ENCODE data around the gene RUBCNL. TPM values are rescaled to one million over a fixed set of nuclear protein-coding genes. Genes with fewer than 3 reads are reported as not detected.
"Not testable (repeated sequence)": the region's sequence is repeated elsewhere in the genome, so short reads cannot be mapped to it uniquely, and the experiment has no call there.

Gene RUBCNL, protein sequence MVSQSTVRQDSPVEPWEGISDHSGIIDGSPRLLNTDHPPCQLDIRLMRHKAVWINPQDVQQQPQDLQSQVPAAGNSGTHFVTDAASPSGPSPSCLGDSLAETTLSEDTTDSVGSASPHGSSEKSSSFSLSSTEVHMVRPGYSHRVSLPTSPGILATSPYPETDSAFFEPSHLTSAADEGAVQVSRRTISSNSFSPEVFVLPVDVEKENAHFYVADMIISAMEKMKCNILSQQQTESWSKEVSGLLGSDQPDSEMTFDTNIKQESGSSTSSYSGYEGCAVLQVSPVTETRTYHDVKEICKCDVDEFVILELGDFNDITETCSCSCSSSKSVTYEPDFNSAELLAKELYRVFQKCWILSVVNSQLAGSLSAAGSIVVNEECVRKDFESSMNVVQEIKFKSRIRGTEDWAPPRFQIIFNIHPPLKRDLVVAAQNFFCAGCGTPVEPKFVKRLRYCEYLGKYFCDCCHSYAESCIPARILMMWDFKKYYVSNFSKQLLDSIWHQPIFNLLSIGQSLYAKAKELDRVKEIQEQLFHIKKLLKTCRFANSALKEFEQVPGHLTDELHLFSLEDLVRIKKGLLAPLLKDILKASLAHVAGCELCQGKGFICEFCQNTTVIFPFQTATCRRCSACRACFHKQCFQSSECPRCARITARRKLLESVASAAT
- total RNA-seq (17.1 TPM), polyA plus RNA-seq (48.4 TPM)
- long read RNA-seq, donor 1, partial matches to known transcripts: 0 of 1 reads
- long read RNA-seq, donor 1, other reads (novel, unspliced or antisense): 0 of 1 reads
- long read RNA-seq, donor 2: 0 reads
- long read RNA-seq, donor 3, partial matches to known transcripts: 0 of 3 reads
- long read RNA-seq, donor 3, other reads (novel, unspliced or antisense): 0 of 3 reads
- long read RNA-seq, donor 4, partial matches to known transcripts: 6 of 6 reads
- long read RNA-seq, donor 4, other reads (novel, unspliced or antisense): 0 of 6 reads
- long read RNA-seq, donor 5, partial matches to known transcripts: 0 of 1 reads
- long read RNA-seq, donor 5, other reads (novel, unspliced or antisense): 0 of 1 reads
- long read RNA-seq, donor 6, partial matches to known transcripts: 0 of 3 reads
- long read RNA-seq, donor 6, other reads (novel, unspliced or antisense): 0 of 3 reads
- long read RNA-seq, donor 7, partial matches to known transcripts: 0 of 2 reads
- long read RNA-seq, donor 7, other reads (novel, unspliced or antisense): 0 of 2 reads
- long read RNA-seq, donor 8, partial matches to known transcripts: 0 of 1 reads
- long read RNA-seq, donor 8, other reads (novel, unspliced or antisense): 0 of 1 reads
- long read RNA-seq, donor 9, partial matches to known transcripts: 0 of 1 reads
- long read RNA-seq, donor 9, other reads (novel, unspliced or antisense): 0 of 1 reads
- long read RNA-seq, donor 10: 0 reads

DNA sequence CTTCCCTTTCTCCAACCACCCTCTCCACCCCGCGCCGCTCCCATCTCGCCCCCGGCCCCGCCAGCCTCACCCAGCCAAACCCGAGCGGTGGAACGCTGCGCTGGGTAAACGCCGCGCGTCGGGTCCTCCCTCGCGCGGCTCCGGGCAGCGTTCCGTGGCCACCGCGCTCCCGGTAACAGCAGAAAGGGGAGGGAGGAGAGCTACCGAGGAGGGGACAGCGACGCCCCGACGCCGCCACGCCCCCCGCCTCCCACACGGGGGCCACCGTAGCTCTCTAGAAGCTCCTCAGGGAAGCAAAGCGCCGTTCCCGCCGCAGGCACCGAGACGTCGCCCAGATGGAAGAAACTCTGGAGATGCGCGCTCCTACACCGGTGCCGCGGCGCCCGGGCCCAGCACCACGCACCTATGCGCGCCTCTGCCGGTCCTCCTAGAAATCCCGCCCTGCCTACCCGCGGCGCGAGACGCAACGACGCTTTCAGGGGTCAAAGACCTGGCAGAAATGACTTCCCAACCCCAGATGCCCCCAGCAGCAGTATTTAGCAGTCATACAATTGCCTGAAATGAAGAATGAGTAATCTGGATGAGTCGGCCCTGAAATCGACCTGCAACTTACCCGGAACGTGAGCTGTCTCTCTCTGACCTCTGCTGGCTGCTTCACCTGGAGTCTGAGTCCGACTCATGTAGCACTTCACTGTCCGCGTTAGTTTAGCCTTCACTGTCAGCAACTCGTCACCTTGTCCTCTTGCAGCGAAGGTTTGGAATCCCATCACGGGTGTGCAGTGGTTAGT is at the start of gene RUBCNL:
Gene RUBCNL (minus strand): TSS at position 189 of the 788 bp plus-strand sequence. CDS start 14,777 bp downstream, outside the sequence.
- Histone ChIP-seq H3K4me3 (ENCODE audit: low read length in 2 of 2) (peak within 1 kb of the TSS; percentile 64 to 88), H3K36me3 (ENCODE audit: control insufficient read depth in 2 of 2, insufficient read depth in 2 of 2, low read length in 1 of 2) (no peaks in the 10 kb centered on the region), H3K9me3 (ENCODE audit: control insufficient read depth in 2 of 2, insufficient read depth in 1 of 2, low read length in 1 of 2) (no peaks in the 10 kb centered on the region), H3K27ac (ENCODE audit: low read depth in 1 of 2, low read length in 1 of 2) (peak within 1 kb of the TSS; percentile 61 to 74), H3K27me3 (ENCODE audit: control insufficient read depth in 2 of 2, insufficient read depth in 1 of 2, low read length in 1 of 2) (peaks cover 0 to 24% of the 10 kb centered on the region in 2 donors), H3K4me1 (ENCODE audit: control insufficient read depth in 2 of 2, insufficient read depth in 2 of 2, low read length in 2 of 2) (peaks cover 30 to 58% of the 10 kb centered on the region in 2 donors)
- WGBS: 3% methylated on average over 70 of the region's 70 CpGs
- DNase-seq (ENCODE audit: low read depth in 6 of 9, low spot score in 9 of 9): peak in 3 of 9 donors; percentile 40 to 66 (median 52)

- not testable (repeated sequence) for H3K27ac ChIP-seq (ENCODE audit: low read depth in 1 of 2, low read length in 1 of 2); DNase-seq (ENCODE audit: low read depth in 6 of 9, low spot score in 9 of 9); H3K36me3 ChIP-seq (ENCODE audit: control insufficient read depth in 2 of 2, insufficient read depth in 2 of 2, low read length in 1 of 2); H3K4me1 ChIP-seq (ENCODE audit: control insufficient read depth in 2 of 2, insufficient read depth in 2 of 2, low read length in 2 of 2); H3K4me3 ChIP-seq (ENCODE audit: low read length in 2 of 2); H3K27me3 ChIP-seq (ENCODE audit: control insufficient read depth in 2 of 2, insufficient read depth in 1 of 2, low read length in 1 of 2); H3K9me3 ChIP-seq (ENCODE audit: control insufficient read depth in 2 of 2, insufficient read depth in 1 of 2, low read length in 1 of 2)
- 100% methylated on average over 2 of the region's 2 CpGs for WGBS
Measured at GRCh38 chr13:46429558-46429957, 42.5 kb upstream of the RUBCNL start.

DNA sequence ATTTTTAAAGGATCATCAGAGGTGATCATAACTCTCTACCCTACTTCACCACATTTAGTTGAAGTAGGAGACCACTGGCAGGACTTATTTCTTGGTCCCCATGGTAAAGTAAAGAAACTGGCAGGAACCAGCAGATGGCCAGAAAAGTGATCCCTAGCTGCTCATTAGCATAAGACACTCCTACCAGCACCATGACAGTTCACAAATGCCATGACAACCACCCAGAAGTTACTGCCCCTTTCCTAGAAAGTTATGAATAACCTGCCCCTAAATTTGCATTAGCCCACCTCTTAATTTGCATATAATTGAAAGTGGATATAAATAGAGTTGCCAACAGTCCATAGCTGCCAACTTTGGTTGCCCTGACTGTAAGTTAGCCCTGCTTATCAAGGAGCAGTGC is 18.4 kb upstream of the RUBCNL start:
- H3K4me1 ChIP-seq (ENCODE audit: control insufficient read depth in 2 of 2, insufficient read depth in 2 of 2, low read length in 2 of 2): peaks cover 6 to 8% of the 10 kb centered on the region in 2 donors
- H3K4me3 ChIP-seq (ENCODE audit: low read length in 2 of 2): no peak overlapping the region
- no peaks in the 10 kb centered on the region for H3K9me3 ChIP-seq (ENCODE audit: control insufficient read depth in 2 of 2, insufficient read depth in 1 of 2, low read length in 1 of 2)
- no peak overlapping the region for H3K27ac ChIP-seq (ENCODE audit: low read depth in 1 of 2, low read length in 1 of 2)
- H3K27me3 ChIP-seq (ENCODE audit: control insufficient read depth in 2 of 2, insufficient read depth in 1 of 2, low read length in 1 of 2): no peaks in the 10 kb centered on the region
- no peak for DNase-seq (ENCODE audit: low read depth in 6 of 9, low spot score in 9 of 9)
- H3K36me3 ChIP-seq (ENCODE audit: control insufficient read depth in 2 of 2, insufficient read depth in 2 of 2, low read length in 1 of 2): no peaks in the 10 kb centered on the region

GRCh38 chr13:46404733-46405100 is 17.7 kb upstream of the RUBCNL start:
- Histone ChIP-seq H3K27ac (ENCODE audit: low read depth in 1 of 2, low read length in 1 of 2) (no peak overlapping the region), H3K4me3 (ENCODE audit: low read length in 2 of 2) (no peak overlapping the region), H3K27me3 (ENCODE audit: control insufficient read depth in 2 of 2, insufficient read depth in 1 of 2, low read length in 1 of 2) (no peaks in the 10 kb centered on the region), H3K9me3 (ENCODE audit: control insufficient read depth in 2 of 2, insufficient read depth in 1 of 2, low read length in 1 of 2) (no peaks in the 10 kb centered on the region), H3K36me3 (ENCODE audit: control insufficient read depth in 2 of 2, insufficient read depth in 2 of 2, low read length in 1 of 2) (no peaks in the 10 kb centered on the region), H3K4me1 (ENCODE audit: control insufficient read depth in 2 of 2, insufficient read depth in 2 of 2, low read length in 2 of 2) (peaks cover 6 to 8% of the 10 kb centered on the region in 2 donors)
- WGBS: 96% methylated on average over 1 of the region's 1 CpG
- no peak for DNase-seq (ENCODE audit: low read depth in 6 of 9, low spot score in 9 of 9)

DNA sequence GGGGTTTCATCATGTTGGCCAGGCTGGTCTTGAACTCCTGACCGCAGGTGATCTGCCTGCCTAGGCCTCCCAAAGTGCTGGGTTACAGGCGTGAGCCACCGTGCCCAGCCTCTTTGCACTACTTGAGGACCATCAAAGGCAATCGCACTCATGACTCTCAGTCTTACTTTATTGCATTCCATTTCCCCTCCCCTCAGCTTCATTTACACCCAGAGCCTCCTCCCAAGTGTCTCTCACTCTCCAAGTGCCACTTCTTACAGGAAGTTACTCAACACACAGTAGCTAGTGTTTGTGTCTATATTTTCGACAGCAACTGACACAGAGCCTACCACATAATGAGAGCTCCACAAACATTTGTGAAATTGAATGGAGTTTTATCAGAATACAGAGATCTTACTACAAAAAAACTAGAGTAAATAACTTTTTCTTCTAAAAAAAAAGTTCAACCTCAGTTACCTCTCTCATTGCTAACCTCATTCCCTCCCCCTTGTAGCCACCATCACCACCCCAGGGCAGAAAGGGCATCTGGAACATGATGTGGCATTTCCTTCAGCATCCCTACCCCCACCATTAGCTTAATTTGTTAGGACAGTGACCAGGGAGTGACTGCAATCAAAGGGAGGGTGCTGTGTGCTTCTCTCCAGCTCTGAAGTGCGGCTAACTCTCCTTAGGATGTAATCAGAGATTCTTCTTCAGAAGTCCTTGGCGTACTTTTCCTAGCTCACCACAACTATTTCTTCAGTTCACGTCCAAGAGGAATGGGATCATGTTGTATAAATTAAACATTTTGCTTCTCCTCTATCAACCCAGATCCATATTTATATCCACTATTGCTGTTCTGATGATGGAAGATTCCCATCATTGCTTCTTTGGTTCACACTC is 17.0 kb upstream of the RUBCNL start:
- Histone ChIP-seq H3K27me3 (ENCODE audit: control insufficient read depth in 2 of 2, insufficient read depth in 1 of 2, low read length in 1 of 2) (no peaks in the 10 kb centered on the region), H3K27ac (ENCODE audit: low read depth in 1 of 2, low read length in 1 of 2) (peak overlapping the region in 1 of 2 donors; percentile 33), H3K4me3 (ENCODE audit: low read length in 2 of 2) (no peak overlapping the region), H3K4me1 (ENCODE audit: control insufficient read depth in 2 of 2, insufficient read depth in 2 of 2, low read length in 2 of 2) (peaks cover 6 to 8% of the 10 kb centered on the region in 2 donors), H3K9me3 (ENCODE audit: control insufficient read depth in 2 of 2, insufficient read depth in 1 of 2, low read length in 1 of 2) (no peaks in the 10 kb centered on the region), H3K36me3 (ENCODE audit: control insufficient read depth in 2 of 2, insufficient read depth in 2 of 2, low read length in 1 of 2) (no peaks in the 10 kb centered on the region)
- peak in 1 of 9 donors; percentile 36 for DNase-seq (ENCODE audit: low read depth in 6 of 9, low spot score in 9 of 9)
- WGBS: 86% methylated on average over 8 of the region's 8 CpGs

DNA sequence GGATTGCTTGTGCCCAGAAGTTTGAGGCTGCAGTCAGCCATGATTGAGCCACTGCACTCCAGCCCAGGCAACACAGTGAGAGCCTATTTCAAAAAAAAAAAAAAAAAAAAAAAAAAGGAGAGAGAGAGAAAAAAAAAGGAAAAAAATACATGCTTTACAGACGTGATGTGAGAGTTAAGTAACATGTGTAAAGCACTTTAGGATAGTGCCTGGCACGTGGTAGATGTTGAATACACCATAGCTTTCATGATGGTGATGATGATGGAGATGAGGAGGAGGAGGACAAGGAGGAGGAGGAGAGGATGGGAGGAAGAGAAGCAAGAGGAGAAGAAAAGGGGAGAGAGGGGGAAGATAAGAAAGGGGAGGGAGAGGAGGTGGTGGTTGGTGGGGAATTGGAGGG is 15.1 kb upstream of the RUBCNL start:
- no peak overlapping the region for H3K27ac ChIP-seq (ENCODE audit: low read depth in 1 of 2, low read length in 1 of 2)
- no peak for DNase-seq (ENCODE audit: low read depth in 6 of 9, low spot score in 9 of 9)
- H3K9me3 ChIP-seq (ENCODE audit: control insufficient read depth in 2 of 2, insufficient read depth in 1 of 2, low read length in 1 of 2): no peaks in the 10 kb centered on the region
- peaks cover 6 to 8% of the 10 kb centered on the region in 2 donors for H3K4me1 ChIP-seq (ENCODE audit: control insufficient read depth in 2 of 2, insufficient read depth in 2 of 2, low read length in 2 of 2)
- 95% methylated on average over 2 of the region's 2 CpGs for WGBS
- no peaks in the 10 kb centered on the region for H3K36me3 ChIP-seq (ENCODE audit: control insufficient read depth in 2 of 2, insufficient read depth in 2 of 2, low read length in 1 of 2)
- H3K27me3 ChIP-seq (ENCODE audit: control insufficient read depth in 2 of 2, insufficient read depth in 1 of 2, low read length in 1 of 2): no peaks in the 10 kb centered on the region
- no peak overlapping the region for H3K4me3 ChIP-seq (ENCODE audit: low read length in 2 of 2)

DNA sequence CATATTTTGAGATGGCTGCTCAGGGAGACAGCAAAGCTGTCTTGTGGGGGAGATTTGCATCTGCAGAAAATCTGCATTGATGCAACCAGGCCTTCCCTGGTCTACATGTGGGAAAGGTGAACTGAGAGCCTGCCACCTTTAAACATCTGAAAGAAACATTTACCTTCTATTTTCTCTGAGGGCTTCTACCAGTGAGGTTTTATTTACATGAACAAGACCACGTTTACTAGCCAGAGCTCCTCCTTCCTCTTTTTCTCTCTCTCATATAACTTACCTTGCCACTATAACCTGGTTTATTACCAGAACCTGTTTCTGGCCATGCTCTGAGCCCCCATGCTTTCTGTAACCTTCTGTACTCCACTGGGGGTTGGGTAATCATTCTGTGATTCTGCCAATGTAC is 14.4 kb upstream of the RUBCNL start:
- no peak for DNase-seq (ENCODE audit: low read depth in 6 of 9, low spot score in 9 of 9)

More for the DNA sequence above, 14.4 kb upstream of the RUBCNL start:
- Histone ChIP-seq H3K27ac (ENCODE audit: low read depth in 1 of 2, low read length in 1 of 2) (no peak overlapping the region), H3K9me3 (ENCODE audit: control insufficient read depth in 2 of 2, insufficient read depth in 1 of 2, low read length in 1 of 2) (no peaks in the 10 kb centered on the region), H3K4me3 (ENCODE audit: low read length in 2 of 2) (no peak overlapping the region), H3K4me1 (ENCODE audit: control insufficient read depth in 2 of 2, insufficient read depth in 2 of 2, low read length in 2 of 2) (peaks cover 6 to 8% of the 10 kb centered on the region in 2 donors), H3K27me3 (ENCODE audit: control insufficient read depth in 2 of 2, insufficient read depth in 1 of 2, low read length in 1 of 2) (no peaks in the 10 kb centered on the region), H3K36me3 (ENCODE audit: control insufficient read depth in 2 of 2, insufficient read depth in 2 of 2, low read length in 1 of 2) (no peaks in the 10 kb centered on the region)
- WGBS: 4% methylated on average over 1 of the region's 1 CpG

Measured in thymus (tissue), 14 donors.